Keratinocyte (primary cell): ENCODE data around the gene HLA-DOB. TPM values are rescaled to one million over a fixed set of nuclear protein-coding genes. Genes with fewer than 3 reads are reported as not detected.
A peak's percentile ranks its signal among the peaks of the same experiment; 100 is the strongest.

Experiments
- DNase-seq: peaks from one replicate; pipeline ENCODE4 v3.0.0-alpha.2; 2011; ENCODE audit warnings: low read depth, missing footprints, low spot score
- FAIRE-seq: peaks from 2 replicates; lab custom pipeline; 2011; peaks lifted over from hg19 to GRCh38; lab: Jason Lieb, UNC
- H2AFZ ChIP-seq: 2 replicates; pipeline ENCODE4 v1.6.0; 2012; ENCODE audit warnings: low read length, control low read depth, inconsistent platforms; ENCODE audit not compliant: control insufficient read depth
- H3K27ac ChIP-seq: 2 replicates; pipeline ENCODE4 v1.5.1; 2011; ENCODE audit warnings: low read length; ENCODE audit not compliant: control insufficient read depth, insufficient read depth
- H3K27me3 ChIP-seq: 3 replicates; pipeline ENCODE4 v1.6.0; 2011; ENCODE audit warnings: low read length; ENCODE audit not compliant: control insufficient read depth, insufficient read depth; ENCODE audit errors: extremely low read depth
- H3K36me3 ChIP-seq, 2 experiments: 2 replicates in 1 of 2; 3 replicates in 1 of 2; pipeline ENCODE4 v1.5.1; 2011; ENCODE audit warnings: low read length in 2 of 2, mild to moderate bottlenecking in 1 of 2; ENCODE audit not compliant: control insufficient read depth in 2 of 2, insufficient read depth in 2 of 2; ENCODE audit errors: extremely low read depth in 1 of 2
- H3K4me1 ChIP-seq: 3 replicates; pipeline ENCODE4 v1.5.1; 2011; ENCODE audit warnings: low read length; ENCODE audit not compliant: control insufficient read depth, insufficient read depth; ENCODE audit errors: extremely low read depth
- H3K4me2 ChIP-seq: 3 replicates; pipeline ENCODE4 v1.6.0; 2011; ENCODE audit warnings: low read depth, low read length; ENCODE audit not compliant: control insufficient read depth, insufficient read depth; ENCODE audit errors: extremely low read depth
- H3K4me3 ChIP-seq, 3 experiments: fragments of 200-600 bp in 1 of 3; sonication (generic) in 1 of 3; 2 replicates in 2 of 3; 3 replicates in 1 of 3; pipeline ENCODE4 v1.5.1; 2011 to 2016; ENCODE audit warnings: low read length in 3 of 3, mild to moderate bottlenecking in 3 of 3, control low read depth in 2 of 3, inconsistent platforms in 1 of 3, low read depth in 1 of 3, mixed read lengths in 1 of 3, mixed run types in 1 of 3, moderate library complexity in 1 of 3; ENCODE audit not compliant: control insufficient read depth in 2 of 3, insufficient read depth in 2 of 3; ENCODE audit errors: extremely low read depth in 1 of 3
- H3K79me2 ChIP-seq: 2 replicates; pipeline ENCODE4 v1.6.0; 2012; ENCODE audit warnings: low read length; ENCODE audit not compliant: control insufficient read depth, insufficient read depth
- H3K9ac ChIP-seq: 3 replicates; pipeline ENCODE4 v1.6.0; 2011; ENCODE audit warnings: low read length; ENCODE audit not compliant: control insufficient read depth, insufficient read depth; ENCODE audit errors: extremely low read depth
- H3K9me1 ChIP-seq: 3 replicates; pipeline ENCODE4 v1.6.0; 2011; ENCODE audit warnings: low read length; ENCODE audit not compliant: control insufficient read depth, insufficient read depth; ENCODE audit errors: extremely low read depth
- H3K9me3 ChIP-seq: 2 replicates; pipeline ENCODE4 v1.5.1; 2012; ENCODE audit warnings: low read depth, low read length; ENCODE audit not compliant: control insufficient read depth
- H4K20me1 ChIP-seq: 3 replicates; pipeline ENCODE4 v1.6.0; 2011; ENCODE audit warnings: low read length; ENCODE audit not compliant: control insufficient read depth, insufficient read depth; ENCODE audit errors: extremely low read depth
- EZH2 ChIP-seq: IDR thresholded peaks from one replicate; pipeline ENCODE4 v1.6.1; 2012; ENCODE audit warnings: inconsistent platforms, mild to moderate bottlenecking, low read length, moderate library complexity
- dilution Hi-C: fragments of 300-500 bp; cut with MboI; formaldehyde crosslinking; loops from one replicate; pipeline ENCODE4 v1.7.0; 2020; ENCODE audit warnings: low sequenced_read_pairs; ENCODE audit not compliant: extremely low pct_ligation_motif_present
- polyA plus RNA-seq, 5 experiments: library from polyadenylated mRNA; depleted of rRNA in 3 of 5; stranded (reverse) in 3 of 5; stranded (forward) in 1 of 5; unstranded in 1 of 5; fragments of >200 nt; gene quantifications; 1 replicate in 1 of 5; 2 replicates in 3 of 5; 3 replicates in 1 of 5; pipeline versions ENCODE4 v1.2.1 to v1.2.3, GENCODE V29; 2011 to 2012; ENCODE audit warnings: missing spikeins in 2 of 5, low read depth in 1 of 5, low replicate concordance in 1 of 5
- TF ChIP-seq, protein P1 (sequence below), 3 experiments: IDR thresholded peaks in 1 of 3; conservative IDR thresholded peaks in 1 of 3; optimal IDR thresholded peaks in 1 of 3; 2 replicates in 2 of 3; 3 replicates in 1 of 3; pipeline versions ENCODE3 to v1.5.1; 2011; ENCODE audit warnings: low read length in 3 of 3, mild to moderate bottlenecking in 3 of 3, moderate library complexity in 2 of 3, control low read depth in 1 of 3, inconsistent platforms in 1 of 3; ENCODE audit not compliant: insufficient read depth in 2 of 3; ENCODE audit errors: extremely low read depth in 1 of 3

The HLA-DOB gene
- polyA plus RNA-seq, 1 donor (not counting 4 experiments of a cell fraction or from before 2014, with no cell fraction given), result 12.5 TPM

DNA sequence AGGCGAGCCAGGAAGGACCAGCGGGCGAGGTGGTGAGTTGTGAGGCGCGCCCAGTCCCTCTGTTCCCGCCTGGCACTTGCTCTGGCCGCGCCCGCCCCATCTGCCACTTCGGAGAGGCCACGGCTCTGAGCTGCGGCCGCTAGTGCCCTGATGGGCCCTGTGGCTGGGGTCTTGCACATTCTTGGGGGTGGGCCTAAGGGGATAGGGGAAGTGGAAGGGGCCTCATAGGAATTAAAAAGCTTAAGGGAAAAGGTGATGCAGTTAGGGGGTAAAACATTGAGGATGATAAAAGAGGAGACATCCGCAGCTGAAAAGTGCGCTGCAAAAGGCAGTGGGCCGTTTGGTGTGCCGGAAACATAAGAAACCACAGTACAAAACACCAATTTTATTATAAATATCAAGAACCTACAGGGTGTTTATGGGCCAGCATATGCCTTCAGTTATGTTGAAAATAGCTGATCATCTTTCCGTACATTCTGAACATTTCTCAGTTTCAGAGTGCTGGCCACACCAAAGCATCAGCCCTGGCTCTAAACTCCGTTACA is 28.1 kb upstream of the HLA-DOB start:
- H3K27me3 ChIP-seq, result no peaks in the 10 kb centered on the region
- peaks cover 3% of the 10 kb centered on the region for H3K79me2 ChIP-seq
- H3K27ac ChIP-seq, result peak overlapping the region; percentile 24
- peaks cover 18% of the 10 kb centered on the region for H3K4me1 ChIP-seq
- no peak overlapping the region for H2AFZ ChIP-seq
- H3K9me3 ChIP-seq, result no peaks in the 10 kb centered on the region
- H4K20me1 ChIP-seq, result no peaks in the 10 kb centered on the region
- TF ChIP-seq EZH2, result no peak
- TF ChIP-seq, protein P1, sequence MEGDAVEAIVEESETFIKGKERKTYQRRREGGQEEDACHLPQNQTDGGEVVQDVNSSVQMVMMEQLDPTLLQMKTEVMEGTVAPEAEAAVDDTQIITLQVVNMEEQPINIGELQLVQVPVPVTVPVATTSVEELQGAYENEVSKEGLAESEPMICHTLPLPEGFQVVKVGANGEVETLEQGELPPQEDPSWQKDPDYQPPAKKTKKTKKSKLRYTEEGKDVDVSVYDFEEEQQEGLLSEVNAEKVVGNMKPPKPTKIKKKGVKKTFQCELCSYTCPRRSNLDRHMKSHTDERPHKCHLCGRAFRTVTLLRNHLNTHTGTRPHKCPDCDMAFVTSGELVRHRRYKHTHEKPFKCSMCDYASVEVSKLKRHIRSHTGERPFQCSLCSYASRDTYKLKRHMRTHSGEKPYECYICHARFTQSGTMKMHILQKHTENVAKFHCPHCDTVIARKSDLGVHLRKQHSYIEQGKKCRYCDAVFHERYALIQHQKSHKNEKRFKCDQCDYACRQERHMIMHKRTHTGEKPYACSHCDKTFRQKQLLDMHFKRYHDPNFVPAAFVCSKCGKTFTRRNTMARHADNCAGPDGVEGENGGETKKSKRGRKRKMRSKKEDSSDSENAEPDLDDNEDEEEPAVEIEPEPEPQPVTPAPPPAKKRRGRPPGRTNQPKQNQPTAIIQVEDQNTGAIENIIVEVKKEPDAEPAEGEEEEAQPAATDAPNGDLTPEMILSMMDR (optimal IDR thresholded peaks at IDR 0.05 in 1 of 3, IDR thresholded peaks at IDR 0.05 in 1 of 3, conservative IDR thresholded peaks at IDR 0.05 in 1 of 3; ENCODE audit: extremely low read depth in 1 of 3, insufficient read depth in 2 of 3, low read length in 3 of 3), result no peak
- dilution Hi-C loops, result no loop called here
- peaks cover 22 to 31% of the 10 kb centered on the region in 2 experiments for H3K36me3 ChIP-seq
- peak overlapping the region; percentile 89 for H3K4me2 ChIP-seq
- peak overlapping the region in 2 of 3 experiments; percentile 23 to 95 for H3K4me3 ChIP-seq
- no peaks in the 10 kb centered on the region for H3K9me1 ChIP-seq
- DNase-seq, result no peak
- FAIRE-seq, result no peak
- no peak overlapping the region for H3K9ac ChIP-seq

DNA sequence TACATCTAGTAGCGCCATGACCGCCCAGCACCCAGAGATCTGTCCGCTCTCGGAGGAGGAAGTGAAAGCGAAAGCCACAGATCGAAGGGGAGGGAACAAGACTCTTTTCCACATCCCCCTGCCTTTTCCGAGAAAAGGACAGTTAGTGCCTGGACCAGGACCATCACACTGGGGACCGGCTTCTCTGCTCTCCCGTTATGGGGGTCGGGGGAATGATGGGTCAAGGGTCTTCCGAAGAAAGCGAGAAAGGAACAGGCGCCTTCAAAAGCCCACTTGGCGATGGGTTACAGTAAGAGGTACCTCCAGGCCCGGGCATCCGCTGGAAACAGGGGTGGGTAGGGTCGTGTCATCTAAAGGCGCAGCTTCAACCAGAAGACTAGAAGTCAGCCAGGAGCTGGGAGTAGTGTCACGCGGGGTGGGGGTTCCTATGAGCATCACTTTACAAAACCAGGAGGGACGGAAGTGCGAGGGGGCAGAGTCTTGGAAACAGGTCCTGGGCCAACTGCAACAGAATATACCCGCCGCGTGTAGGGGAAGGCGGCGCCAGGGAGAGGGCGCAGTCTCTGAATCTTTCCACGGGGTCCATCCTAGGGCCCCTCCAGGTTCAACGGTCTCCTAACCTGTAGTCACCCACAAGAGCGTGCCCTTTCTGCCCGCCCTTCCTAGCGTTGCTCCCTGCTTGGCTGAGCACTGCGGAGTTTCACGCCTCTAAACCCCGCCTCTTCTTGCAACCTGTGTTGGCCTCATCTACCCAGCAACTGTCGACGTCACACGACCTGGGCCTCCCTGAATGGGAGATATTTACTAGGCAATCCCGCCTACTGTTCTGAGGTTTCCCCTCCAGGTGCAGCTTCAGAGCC is 27.4 kb upstream of the HLA-DOB start, which contains the start of gene PSMB8:
Gene PSMB8, minus strand, starts transcription at position 69 of the 860 bp plus-strand sequence. Its CDS starts 51 bp downstream, at position 18.
- no peaks in the 10 kb centered on the region for H3K9me1 ChIP-seq
- no peaks in the 10 kb centered on the region for H4K20me1 ChIP-seq
- dilution Hi-C loops, result no loop called here
- peak within 1 kb of the TSS; percentile 94 for H2AFZ ChIP-seq
- peak within 1 kb of the TSS; percentile 89 for H3K9ac ChIP-seq
- no peaks in the 10 kb centered on the region for H3K9me3 ChIP-seq
- H3K79me2 ChIP-seq, result peaks cover 3% of the 10 kb centered on the region
- peak within 1 kb of the TSS; percentile 47 to 95 (median 87) for H3K4me3 ChIP-seq
- H3K27me3 ChIP-seq, result no peaks in the 10 kb centered on the region
- H3K4me1 ChIP-seq, result peaks cover 18% of the 10 kb centered on the region
- FAIRE-seq (peak; percentile 93), DNase-seq (peak; percentile 91)
- peak within 1 kb of the TSS; percentile 89 for H3K4me2 ChIP-seq
- peak within 1 kb of the TSS; percentile 91 for H3K27ac ChIP-seq
- no peak for TF ChIP-seq EZH2
- TF ChIP-seq, protein P1 (optimal IDR thresholded peaks at IDR 0.05 in 1 of 3, IDR thresholded peaks at IDR 0.05 in 1 of 3, conservative IDR thresholded peaks at IDR 0.05 in 1 of 3; ENCODE audit: extremely low read depth in 1 of 3, insufficient read depth in 2 of 3, low read length in 3 of 3), result no peak
- peaks cover 20 to 30% of the 10 kb centered on the region in 2 experiments for H3K36me3 ChIP-seq
